RWPE2 (cell line): ENCODE data around the gene VASH2.

Experiments used
- ATAC-seq: fragments of 200-7000 bp; cut with Tn5 transposase; 3 replicates; pipeline ENCODE4 v1.9.1; 2021; ENCODE audit warnings: low read depth
- DNase-seq: peaks from one replicate; pipeline ENCODE4 v3.0.0-alpha.2; 2020; ENCODE audit warnings: low spot score
- H3K27ac ChIP-seq: fragments of 450-650 bp; 2 replicates; pipeline ENCODE4 v1.5.1; 2017; ENCODE audit warnings: mild to moderate bottlenecking; ENCODE audit not compliant: poor library complexity, severe bottlenecking
- H3K27me3 ChIP-seq: fragments of 250-450 bp; sonication (Bioruptor Pico); 2 replicates; pipeline ENCODE4 v1.5.1; 2021; ENCODE audit warnings: mild to moderate bottlenecking, moderate library complexity; ENCODE audit not compliant: insufficient read depth, poor library complexity, severe bottlenecking
- H3K36me3 ChIP-seq: fragments of 250-450 bp; sonication (Bioruptor Pico); 2 replicates; pipeline ENCODE4 v1.5.1; 2020; ENCODE audit warnings: low read depth, mild to moderate bottlenecking, moderate library complexity
- H3K4me1 ChIP-seq: fragments of 250-450 bp; sonication (Bioruptor Pico); 2 replicates; pipeline ENCODE4 v1.5.1; 2021; ENCODE audit warnings: mild to moderate bottlenecking, moderate library complexity; ENCODE audit not compliant: insufficient read depth, poor library complexity, severe bottlenecking
- H3K4me3 ChIP-seq: fragments of 250-450 bp; sonication (Bioruptor Pico); 2 replicates; pipeline ENCODE4 v1.5.1; 2021; ENCODE audit warnings: mild to moderate bottlenecking, moderate library complexity; ENCODE audit not compliant: severe bottlenecking
- H3K9me3 ChIP-seq: fragments of 250-450 bp; sonication (Bioruptor Pico); 2 replicates; pipeline ENCODE4 v1.5.1; 2021; ENCODE audit warnings: mild to moderate bottlenecking, moderate library complexity; ENCODE audit not compliant: severe bottlenecking
- CTCF ChIP-seq: fragments of 450-650 bp; IDR thresholded peaks from one replicate; pipeline ENCODE4 v1.5.1; 2017; ENCODE audit warnings: mild to moderate bottlenecking, moderate library complexity; ENCODE audit not compliant: poor library complexity, severe bottlenecking

Gene VASH2

GRCh38 chr1:212951947-212952640 lies 1.8 kb downstream of the VASH2 start:
- Histone ChIP-seq H3K9me3 (no peaks in the 10 kb centered on the region), H3K27ac (no peak overlapping the region), H3K27me3 (peaks cover 8% of the 10 kb centered on the region), H3K4me1 (no peaks in the 10 kb centered on the region), H3K36me3 (no peaks in the 10 kb centered on the region), H3K4me3 (no peak overlapping the region)
- ATAC-seq (no peak), DNase-seq (no peak)
- TF ChIP-seq CTCF: no peak

GRCh38 chr1:212952641-212952976 lies 2.3 kb downstream of the VASH2 start:
- ATAC-seq: no peak
- no peaks in the 10 kb centered on the region for H3K9me3 ChIP-seq
- no peaks in the 10 kb centered on the region for H3K36me3 ChIP-seq
- no peak overlapping the region for H3K4me3 ChIP-seq
- no peaks in the 10 kb centered on the region for H3K4me1 ChIP-seq
- peaks cover 8% of the 10 kb centered on the region for H3K27me3 ChIP-seq
- H3K27ac ChIP-seq: no peak overlapping the region
- TF ChIP-seq CTCF: no peak
- no peak for DNase-seq

- DNase-seq (no peak), ATAC-seq (no peak)
- H3K4me1 ChIP-seq: no peaks in the 10 kb centered on the region
- no peaks in the 10 kb centered on the region for H3K36me3 ChIP-seq
- no peak overlapping the region for H3K27ac ChIP-seq
- no peaks in the 10 kb centered on the region for H3K9me3 ChIP-seq
- no peak overlapping the region for H3K4me3 ChIP-seq
- no peak for TF ChIP-seq CTCF
- peaks cover 8% of the 10 kb centered on the region for H3K27me3 ChIP-seq
These were observed 3.0 kb downstream of the VASH2 start for GRCh38 chr1:212953321-212953720.

- no peak for DNase-seq
- no peaks in the 10 kb centered on the region for H3K4me1 ChIP-seq
- no peak for TF ChIP-seq CTCF
- H3K4me3 ChIP-seq: no peak overlapping the region
- H3K36me3 ChIP-seq: no peaks in the 10 kb centered on the region
- peaks cover 8% of the 10 kb centered on the region for H3K27me3 ChIP-seq
- no peak overlapping the region for H3K27ac ChIP-seq
- no peak for ATAC-seq
- H3K9me3 ChIP-seq: no peaks in the 10 kb centered on the region
These were observed 4.2 kb downstream of the VASH2 start for GRCh38 chr1:212954514-212954913.

GRCh38 chr1:212955098-212955497 lies 4.8 kb downstream of the VASH2 start:
- DNase-seq (no peak), ATAC-seq (no peak)
- peaks cover 8% of the 10 kb centered on the region for H3K27me3 ChIP-seq
- no peak overlapping the region for H3K4me3 ChIP-seq
- H3K4me1 ChIP-seq: no peaks in the 10 kb centered on the region
- no peaks in the 10 kb centered on the region for H3K36me3 ChIP-seq
- no peaks in the 10 kb centered on the region for H3K9me3 ChIP-seq
- no peak for TF ChIP-seq CTCF
- H3K27ac ChIP-seq: no peak overlapping the region
